Body of pancreas (tissue), 4 donors: ENCODE measurements around the gene ZMYND11. TPM values are rescaled to one million over a fixed set of nuclear protein-coding genes. Genes with fewer than 3 reads are reported as not detected.

Experiments used
- ATAC-seq: fragments of 150-250 bp; one replicate; pipeline ENCODE4 v1.9.1; 2016
- DNase-seq, 4 donors: peaks; one replicate each; pipeline ENCODE4 v3.0.0-alpha.2; 2019
- H3K27ac ChIP-seq, 4 donors: fragments of 200-600 bp; sonication (generic); 1 replicate in 3 of 4; 2 replicates in 1 of 4; pipeline versions ENCODE4 v1.5.1 to v1.6.1; 2016 to 2019; ENCODE audit warnings: mild to moderate bottlenecking in 1 of 4, mixed read lengths in 1 of 4, moderate library complexity in 1 of 4
- H3K27me3 ChIP-seq, 2 donors: fragments of 200-600 bp; sonication (generic); one replicate each; pipeline ENCODE4 v1.6.0; 2016; ENCODE audit warnings: mild to moderate bottlenecking in 1 of 2
- H3K36me3 ChIP-seq, 2 donors: fragments of 200-600 bp; sonication (generic); replicated peaks in 1 of 2; 2 replicates each; pipeline ENCODE4 v1.5.1; 2016; ENCODE audit warnings: low read depth in 2 of 2; ENCODE audit not compliant: insufficient read depth in 1 of 2
- H3K4me1 ChIP-seq: fragments of 200-600 bp; sonication (generic); one replicate; pipeline ENCODE4 v1.6.0; 2016
- H3K4me3 ChIP-seq, 2 donors: fragments of 200-600 bp; sonication (generic); 1 replicate in 1 of 2; 2 replicates in 1 of 2; pipeline ENCODE4 v1.5.1; 2016 to 2019
- H3K9me3 ChIP-seq, 3 donors: fragments of 200-600 bp; sonication (generic); 1 replicate in 2 of 3; 2 replicates in 1 of 3; pipeline ENCODE4 v1.5.1; 2016
- POLR2A ChIP-seq, 3 donors: fragments of 450-650 bp; IDR thresholded peaks; one replicate each; pipeline ENCODE4 v1.6.1; 2016; ENCODE audit warnings: antibody characterized with exemption in 3 of 3, mild to moderate bottlenecking in 2 of 3
- WGBS, 2 donors: methylation state at CpG; one replicate each; pipeline ENCODE4 v1.1.5; 2017; 5-methylcytosine and 5-hydroxymethylcytosine counted together
- intact Hi-C: fragments of 100-400 bp; cut with DNase I; formaldehyde crosslinking; loops from one replicate; pipeline ENCODE4 v1.15.1; 2023
- total RNA-seq, 2 donors: library from RNA; depleted of rRNA; stranded (reverse); fragments of >200 nt; gene quantifications; one replicate each; pipeline ENCODE4 v1.1.0, GENCODE V29; 2016
- TF ChIP-seq, protein P1 (sequence below), 7 experiments: fragments of 450-650 bp in 4 of 7; fragments of 200-600 bp in 3 of 7; sonication (generic) in 3 of 7; IDR thresholded peaks; one replicate each; pipeline ENCODE4 v1.5.1; 2016 to 2019; ENCODE audit warnings: antibody characterized with exemption in 7 of 7

ZMYND11 gene
- total RNA-seq, 2 donors from 2014 or later: 37.6 to 43.8 TPM

DNA sequence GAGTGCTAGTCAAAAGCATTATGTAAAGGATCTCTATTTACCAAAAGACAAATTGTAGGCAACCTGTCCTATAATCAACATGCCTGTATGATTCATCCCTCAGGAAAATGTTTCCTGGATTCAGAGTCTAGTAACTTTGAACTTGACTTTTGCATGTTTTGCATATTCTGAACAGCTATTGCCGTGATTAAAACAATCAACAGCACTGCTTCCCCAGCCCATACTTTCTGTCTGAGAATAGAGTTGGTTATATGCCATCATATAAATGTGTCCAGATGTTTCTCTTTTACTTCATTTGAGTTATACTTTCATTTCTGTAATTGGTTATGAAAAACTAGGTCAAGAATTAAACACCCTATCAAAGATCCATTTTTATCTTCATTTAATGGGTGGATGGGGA is 83.5 kb downstream of the ZMYND11 start:
- intact Hi-C loops: no loop called here

DNA sequence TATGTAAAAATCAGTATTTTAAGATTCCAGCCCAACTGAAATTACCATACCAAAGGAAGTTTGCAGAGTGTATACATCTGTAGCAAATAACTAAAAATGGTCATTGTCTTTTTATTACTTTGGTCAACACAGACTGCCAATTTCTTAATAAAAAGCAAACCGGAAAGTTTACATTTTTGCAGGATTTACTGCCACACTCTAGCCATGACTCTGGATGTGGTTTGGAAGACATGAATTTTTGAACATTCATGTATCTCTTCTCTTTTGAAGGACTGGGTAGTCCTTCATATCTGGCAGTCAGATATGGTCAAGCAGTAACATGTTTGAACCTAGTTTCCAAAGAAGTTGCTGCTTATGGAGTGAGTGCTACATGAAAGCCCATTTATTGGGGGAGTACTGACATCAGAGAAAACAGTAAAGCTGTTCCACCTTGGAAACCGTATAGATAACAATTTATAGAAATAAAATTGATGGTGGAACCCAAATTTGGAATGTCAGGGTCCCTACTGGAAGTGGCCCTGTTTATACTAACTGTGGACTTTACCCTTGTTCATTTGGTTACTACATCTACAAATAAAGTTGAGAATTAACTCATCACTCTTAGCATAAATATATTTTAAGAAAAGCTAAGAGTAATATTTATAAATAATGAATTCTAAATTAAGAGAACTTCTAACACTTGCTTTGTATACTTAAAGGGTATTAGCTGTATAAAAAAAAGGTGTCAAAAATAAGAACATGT is 84.6 kb downstream of the ZMYND11 start:
- Histone ChIP-seq H3K9me3 (no peaks in the 10 kb centered on the region), H3K27me3 (no peaks in the 10 kb centered on the region), H3K4me1 (no peaks in the 10 kb centered on the region), H3K36me3 (no peaks in the 10 kb centered on the region), H3K27ac (no peak overlapping the region), H3K4me3 (no peak overlapping the region)
- WGBS, 2 donors: 67 to 68% methylated on average over 2 of the region's 2 CpGs
- TF ChIP-seq POLR2A (IDR thresholded peaks at IDR 0.05): no peak
- TF ChIP-seq, protein P1, sequence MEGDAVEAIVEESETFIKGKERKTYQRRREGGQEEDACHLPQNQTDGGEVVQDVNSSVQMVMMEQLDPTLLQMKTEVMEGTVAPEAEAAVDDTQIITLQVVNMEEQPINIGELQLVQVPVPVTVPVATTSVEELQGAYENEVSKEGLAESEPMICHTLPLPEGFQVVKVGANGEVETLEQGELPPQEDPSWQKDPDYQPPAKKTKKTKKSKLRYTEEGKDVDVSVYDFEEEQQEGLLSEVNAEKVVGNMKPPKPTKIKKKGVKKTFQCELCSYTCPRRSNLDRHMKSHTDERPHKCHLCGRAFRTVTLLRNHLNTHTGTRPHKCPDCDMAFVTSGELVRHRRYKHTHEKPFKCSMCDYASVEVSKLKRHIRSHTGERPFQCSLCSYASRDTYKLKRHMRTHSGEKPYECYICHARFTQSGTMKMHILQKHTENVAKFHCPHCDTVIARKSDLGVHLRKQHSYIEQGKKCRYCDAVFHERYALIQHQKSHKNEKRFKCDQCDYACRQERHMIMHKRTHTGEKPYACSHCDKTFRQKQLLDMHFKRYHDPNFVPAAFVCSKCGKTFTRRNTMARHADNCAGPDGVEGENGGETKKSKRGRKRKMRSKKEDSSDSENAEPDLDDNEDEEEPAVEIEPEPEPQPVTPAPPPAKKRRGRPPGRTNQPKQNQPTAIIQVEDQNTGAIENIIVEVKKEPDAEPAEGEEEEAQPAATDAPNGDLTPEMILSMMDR (IDR thresholded peaks at IDR 0.05): no peak
- no peak for DNase-seq
- ATAC-seq: no peak
- intact Hi-C loops: no loop called here

More for the DNA sequence above, 83.5 kb downstream of the ZMYND11 start:
- TF ChIP-seq, protein P1 (IDR thresholded peaks at IDR 0.05): no peak
- TF ChIP-seq POLR2A (IDR thresholded peaks at IDR 0.05): no peak
- Histone ChIP-seq H3K27me3 (no peaks in the 10 kb centered on the region), H3K27ac (no peak overlapping the region), H3K9me3 (no peaks in the 10 kb centered on the region), H3K4me1 (no peaks in the 10 kb centered on the region), H3K36me3 (no peaks in the 10 kb centered on the region), H3K4me3 (no peak overlapping the region)
- ATAC-seq (no peak), DNase-seq (no peak)
- 91 to 94% methylated on average over 1 of the region's 1 CpG for WGBS, 2 donors

DNA sequence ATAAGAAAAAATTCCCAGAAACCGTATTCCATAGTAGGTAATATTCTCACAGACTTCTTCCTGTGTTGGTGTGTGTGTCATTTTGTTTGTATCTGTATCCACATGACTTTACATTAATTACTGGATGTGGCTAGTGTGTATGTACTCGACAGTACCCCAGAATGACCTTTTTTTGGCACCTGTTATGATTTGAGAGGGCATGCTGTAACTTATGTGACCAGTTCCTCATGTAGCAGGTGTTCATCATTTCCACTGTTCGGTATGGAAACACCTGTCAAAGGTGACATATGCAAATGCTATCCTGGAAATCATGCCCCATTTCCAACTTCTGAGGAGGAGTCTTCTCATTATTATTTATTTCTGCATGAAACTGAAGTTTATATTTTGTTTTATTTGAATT is 89.3 kb downstream of the ZMYND11 start:
- no peak overlapping the region for H3K27ac ChIP-seq
- H3K9me3 ChIP-seq: no peaks in the 10 kb centered on the region
- no peaks in the 10 kb centered on the region for H3K36me3 ChIP-seq
- H3K27me3 ChIP-seq: no peaks in the 10 kb centered on the region
- DNase-seq: no peak
- ATAC-seq: no peak
- intact Hi-C loops: no loop called here
- no peaks in the 10 kb centered on the region for H3K4me1 ChIP-seq
- 48 to 52% methylated on average over 3 of the region's 3 CpGs for WGBS, 2 donors
- no peak overlapping the region for H3K4me3 ChIP-seq
- TF ChIP-seq, protein P1 (IDR thresholded peaks at IDR 0.05): no peak
- TF ChIP-seq POLR2A (IDR thresholded peaks at IDR 0.05): no peak

DNA sequence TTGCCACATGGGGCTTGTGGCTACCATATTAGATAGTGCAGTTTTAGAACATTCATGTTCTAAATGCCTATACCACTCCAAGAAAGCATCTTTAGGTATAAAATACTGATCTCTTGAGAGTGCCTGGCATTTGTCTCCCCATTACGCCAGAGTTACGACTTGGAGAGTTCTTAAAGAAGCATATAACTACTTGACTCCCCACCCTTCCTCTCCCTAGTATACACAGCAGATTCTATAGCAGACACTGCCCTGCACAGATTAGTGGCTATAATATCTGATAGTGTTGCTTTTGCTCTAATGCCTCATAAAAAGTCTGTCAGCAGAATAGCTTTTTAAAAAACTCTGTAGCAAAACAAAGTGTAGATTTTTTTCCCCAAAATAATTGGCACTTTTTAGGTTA is 90.8 kb downstream of the ZMYND11 start:
- Histone ChIP-seq H3K27me3 (no peaks in the 10 kb centered on the region), H3K4me1 (no peaks in the 10 kb centered on the region), H3K9me3 (no peaks in the 10 kb centered on the region), H3K27ac (no peak overlapping the region), H3K4me3 (no peak overlapping the region), H3K36me3 (no peaks in the 10 kb centered on the region)
- TF ChIP-seq POLR2A (IDR thresholded peaks at IDR 0.05): no peak
- TF ChIP-seq, protein P1 (IDR thresholded peaks at IDR 0.05): no peak
- ATAC-seq: no peak
- intact Hi-C loops: no loop called here
- WGBS, 2 donors: 96 to 97% methylated on average over 2 of the region's 2 CpGs
- no peak for DNase-seq

DNA sequence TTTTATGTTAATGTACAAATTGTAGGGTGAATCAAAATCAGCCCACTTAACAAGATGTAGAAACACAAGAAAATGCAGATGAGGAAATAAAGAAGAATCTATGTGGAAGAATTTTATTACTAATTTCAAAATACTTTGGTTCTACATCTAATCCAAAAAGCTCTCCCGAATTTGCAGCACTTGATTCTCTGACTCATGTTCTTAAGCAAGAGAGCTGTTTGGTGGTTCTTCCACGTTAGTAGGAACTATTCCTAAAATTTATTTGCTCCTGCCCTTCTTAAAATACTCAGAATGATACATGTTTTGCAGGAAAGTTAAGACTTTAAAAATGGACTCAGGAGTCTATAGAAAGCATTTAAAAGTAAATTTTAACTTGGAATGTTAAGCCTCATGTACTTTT is 91.8 kb downstream of the ZMYND11 start:
- H3K27me3 ChIP-seq: no peaks in the 10 kb centered on the region
- no peak for ATAC-seq
- H3K27ac ChIP-seq: no peak overlapping the region
- no peak overlapping the region for H3K4me3 ChIP-seq
- TF ChIP-seq, protein P1 (IDR thresholded peaks at IDR 0.05): no peak
- 61 to 68% methylated on average over 2 of the region's 2 CpGs for WGBS, 2 donors
- H3K4me1 ChIP-seq: no peaks in the 10 kb centered on the region
- intact Hi-C loops: no loop called here
- DNase-seq: no peak
- no peaks in the 10 kb centered on the region for H3K36me3 ChIP-seq
- no peaks in the 10 kb centered on the region for H3K9me3 ChIP-seq
